Measurements from ENCODE around the gene FRMPD1.

Gene FRMPD1

DNA sequence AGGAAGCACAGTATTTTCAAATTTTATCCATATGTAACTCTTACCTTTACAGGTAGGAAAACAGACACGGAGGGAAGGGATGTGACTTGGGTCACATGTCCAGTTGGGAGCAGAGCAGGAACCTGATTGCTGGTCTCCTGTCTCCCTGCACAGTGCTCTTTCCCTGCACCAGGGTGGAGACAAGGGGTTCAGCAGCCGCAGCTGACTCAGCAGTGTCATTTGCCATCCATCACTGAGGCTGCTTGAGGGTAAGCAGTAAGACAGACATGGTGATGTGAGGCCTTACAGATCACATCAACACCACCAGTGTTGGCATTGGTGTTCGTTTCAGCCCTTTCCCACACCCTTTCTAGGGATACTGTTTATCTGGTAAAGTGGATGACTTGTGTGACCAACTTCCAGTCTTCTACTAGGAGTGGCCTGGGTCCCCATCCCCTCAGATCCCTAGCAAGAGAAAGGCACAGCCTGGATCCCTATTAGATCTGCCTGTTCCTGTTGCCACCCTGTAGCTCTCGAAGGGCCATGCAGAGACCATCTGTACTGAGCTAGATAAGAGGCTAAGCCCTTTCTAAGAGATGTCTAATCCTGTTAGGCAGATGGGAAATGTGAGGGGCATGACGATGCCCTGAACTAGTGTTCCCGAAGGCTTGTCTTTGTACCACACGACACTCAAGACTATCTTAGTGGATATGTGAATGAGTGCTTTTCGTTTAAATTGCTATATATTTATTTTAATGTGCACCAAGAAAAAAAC, 29.1 kb downstream of the FRMPD1 start:
- no peak for DNase-seq

DNA sequence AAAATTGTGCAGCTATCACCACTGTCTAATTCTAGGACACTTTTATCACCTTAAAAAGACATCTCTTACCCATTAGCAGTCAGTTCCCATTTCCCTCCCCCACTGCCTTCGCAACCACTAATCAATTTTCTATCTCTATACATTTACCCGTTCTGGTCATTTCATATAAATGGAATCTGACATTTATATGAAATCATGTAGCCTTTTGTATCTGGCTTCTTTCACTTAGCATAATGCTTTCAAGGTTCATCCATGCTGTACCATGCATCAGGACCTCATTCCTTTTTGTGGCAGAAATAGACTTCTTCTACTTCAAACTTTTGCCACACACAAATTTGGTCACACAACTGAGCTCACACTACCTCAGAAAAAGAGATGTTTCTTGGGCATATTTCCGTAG, 32.2 kb downstream of the FRMPD1 start:
- DNase-seq, result no peak

DNA sequence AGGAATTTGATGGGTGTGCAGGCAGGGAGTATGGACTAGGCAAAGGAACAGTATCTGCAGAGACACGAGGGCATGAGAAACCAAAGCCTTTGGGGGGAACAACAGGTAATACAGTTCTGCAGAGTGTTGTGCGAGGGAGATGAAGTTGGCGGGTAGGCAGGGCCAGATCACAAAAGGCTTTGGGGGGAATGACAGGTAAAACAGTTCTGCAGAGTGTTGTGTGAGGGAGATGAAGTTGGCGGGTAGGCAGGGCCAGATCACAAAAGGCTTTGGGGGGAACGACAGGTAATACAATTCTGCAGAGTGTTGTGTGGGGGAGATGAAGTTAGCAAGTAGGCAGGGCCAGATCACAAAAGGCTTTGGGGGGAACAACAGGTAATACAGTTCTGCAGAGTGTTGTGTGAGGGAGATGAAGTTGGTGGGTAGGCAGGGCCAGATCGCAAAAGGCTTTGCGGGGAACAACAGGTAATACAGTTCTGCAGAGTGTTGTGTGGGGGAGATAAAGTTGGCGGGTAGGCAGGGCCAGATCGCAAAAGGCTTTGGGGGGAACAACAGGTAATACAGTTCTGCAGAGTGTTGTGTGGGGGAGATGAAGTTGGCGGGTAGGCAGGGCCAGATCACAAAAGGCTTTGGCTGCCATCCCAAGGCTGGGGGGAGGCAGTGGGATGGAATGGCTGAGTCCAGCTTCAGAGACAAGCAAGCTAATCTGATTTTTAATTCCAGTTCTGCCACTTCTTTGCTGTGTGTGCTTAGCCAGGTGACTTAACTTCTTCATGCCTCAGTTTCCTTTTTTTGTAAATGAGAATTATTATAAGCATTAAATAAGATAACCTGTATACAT, 33.0 kb downstream of the FRMPD1 start:
- no peak for DNase-seq

DNA sequence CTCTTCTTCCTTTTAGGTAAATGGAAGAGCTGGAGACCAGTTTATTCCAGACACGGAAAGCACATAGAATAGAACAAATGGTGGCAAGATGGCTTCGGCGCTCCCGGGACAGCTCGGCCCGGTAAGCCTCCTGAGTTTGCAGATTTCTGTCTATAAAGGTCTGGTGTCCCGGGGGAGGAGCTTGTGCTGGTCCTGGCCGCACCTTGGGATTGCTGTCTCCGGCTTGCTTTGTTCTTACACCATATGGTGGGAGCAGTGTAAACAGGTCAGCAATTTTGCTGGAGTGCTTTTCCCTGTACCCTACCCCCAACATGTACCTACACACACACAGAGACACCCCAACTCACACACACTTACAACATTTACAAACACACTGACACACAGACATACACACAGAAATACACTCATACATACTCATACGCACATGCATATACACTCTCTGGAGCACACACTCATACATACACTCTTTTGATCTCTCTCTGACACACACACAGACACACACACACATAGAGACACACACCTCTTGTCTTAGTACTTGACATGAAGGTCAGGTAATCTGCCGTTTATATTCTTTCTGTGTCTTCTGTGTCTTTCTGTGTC, 42.0 kb downstream of the FRMPD1 start:
- DNase-seq, result no peak

DNA sequence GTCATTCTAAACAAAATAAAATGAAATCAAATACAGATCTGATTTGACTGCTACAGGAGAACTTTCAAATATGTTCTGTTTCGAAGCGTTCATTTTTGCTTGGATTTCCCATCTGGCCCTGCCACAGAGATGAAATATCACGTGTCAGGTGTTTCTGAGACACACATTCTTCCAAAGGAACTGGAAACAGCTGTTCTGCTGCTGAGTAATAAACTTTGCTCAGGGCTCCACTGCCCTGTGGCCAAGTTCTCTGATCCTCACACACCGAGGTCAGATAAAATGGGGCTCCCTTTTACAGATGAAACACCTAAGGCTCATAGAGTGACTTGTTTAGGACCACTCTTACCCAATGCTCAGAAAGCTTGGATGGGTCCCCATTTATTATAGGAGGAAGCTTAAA, 42.5 kb downstream of the FRMPD1 start:
- no peak for DNase-seq

DNA sequence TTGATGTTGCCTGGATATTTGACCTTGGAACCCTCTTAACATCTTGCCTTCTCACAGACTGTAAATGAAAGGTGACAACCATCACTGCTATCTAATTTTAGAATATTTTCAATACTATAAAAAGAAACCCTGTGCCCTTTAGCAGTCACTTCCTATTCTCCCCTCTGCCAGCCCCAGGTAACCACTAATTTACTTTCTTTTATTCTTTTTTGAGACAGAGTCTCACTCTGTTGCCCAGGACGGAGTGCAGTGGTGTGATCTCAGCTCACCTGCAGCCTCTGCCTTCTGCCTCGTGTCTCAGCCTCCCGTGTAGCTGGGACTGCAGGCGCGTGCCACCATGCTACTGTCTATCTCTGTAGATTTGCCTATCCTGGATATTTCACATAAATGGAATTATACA, 43.6 kb downstream of the FRMPD1 start:
- no peak for DNase-seq

DNA sequence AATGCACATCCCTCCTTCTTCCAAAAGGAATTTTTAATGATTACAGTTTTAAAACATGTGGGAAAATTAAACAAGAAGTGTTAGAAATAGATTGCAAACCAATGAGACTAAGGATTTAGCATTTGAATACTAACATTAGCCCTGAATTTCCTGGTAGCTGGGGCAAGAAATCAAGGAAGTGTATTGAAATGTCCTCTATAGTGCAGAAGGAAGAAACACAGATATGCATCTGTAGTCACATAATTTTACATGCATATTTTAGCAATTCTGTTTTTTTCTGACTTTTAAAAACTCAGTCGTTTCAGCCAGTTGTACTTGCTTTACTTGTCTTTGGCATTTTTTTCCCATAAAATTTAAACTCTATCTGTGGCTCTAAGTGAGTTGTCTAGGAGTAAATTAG, 45.8 kb downstream of the FRMPD1 start:
- no peak for DNase-seq

DNA sequence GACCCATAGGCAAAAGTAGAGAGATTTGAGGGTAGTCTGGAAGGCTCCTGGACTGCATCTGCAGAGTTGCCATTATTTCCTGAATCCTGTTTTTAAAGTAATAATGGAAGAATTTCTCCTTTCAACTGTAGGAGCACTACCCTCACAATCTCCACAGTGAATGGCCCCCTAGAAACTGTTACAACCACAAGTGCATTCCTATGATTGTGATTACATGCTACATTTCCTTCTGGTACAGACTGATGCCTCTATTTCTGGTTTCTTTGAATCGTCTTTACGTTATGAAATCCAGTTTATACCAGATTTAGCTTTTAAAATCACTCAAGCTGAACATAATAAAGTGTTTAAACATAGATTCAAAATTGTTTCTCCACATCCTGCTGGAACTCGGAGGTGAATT, 49.4 kb downstream of the FRMPD1 start:
- DNase-seq, result no peak

DNA sequence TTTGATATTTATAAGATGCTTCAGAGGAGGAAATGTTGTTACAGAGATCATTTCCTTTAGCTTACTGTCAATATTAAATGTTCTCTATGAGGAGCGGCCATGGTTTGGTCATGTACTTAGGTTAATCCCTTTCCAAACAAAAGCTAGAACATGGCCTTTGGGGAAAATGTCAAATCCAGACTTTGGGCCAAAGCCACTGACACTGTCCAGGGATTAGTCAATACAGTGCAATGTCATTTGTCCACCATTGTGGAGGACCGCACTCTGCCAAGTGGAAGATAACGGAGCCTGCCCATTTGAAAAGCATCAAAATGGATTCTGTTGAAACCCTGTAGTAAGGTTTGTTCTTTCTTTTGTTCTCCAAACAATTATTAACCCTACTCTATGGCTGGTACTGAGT, 50.1 kb downstream of the FRMPD1 start:
- no peak for DNase-seq

DNA sequence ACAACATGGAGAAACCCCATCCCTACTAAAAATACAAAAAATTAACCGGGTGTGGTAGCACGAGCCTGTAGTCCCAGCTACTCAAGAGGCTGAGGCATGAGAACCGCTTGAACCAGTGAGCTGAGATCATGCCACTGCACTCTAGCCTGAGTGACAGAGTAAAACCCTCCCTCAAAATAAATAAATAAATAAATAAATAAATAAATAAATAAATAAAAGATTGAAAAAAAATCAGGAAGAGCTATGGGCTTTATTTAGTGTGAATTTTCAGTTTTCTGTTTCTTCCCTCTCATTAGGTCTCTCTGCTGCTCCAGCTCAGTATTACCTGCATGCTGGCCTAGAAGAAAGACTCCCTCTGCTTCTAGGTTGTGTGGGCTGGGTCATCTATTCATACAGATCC, 55.0 kb downstream of the FRMPD1 start:
- no peak for DNase-seq

DNA sequence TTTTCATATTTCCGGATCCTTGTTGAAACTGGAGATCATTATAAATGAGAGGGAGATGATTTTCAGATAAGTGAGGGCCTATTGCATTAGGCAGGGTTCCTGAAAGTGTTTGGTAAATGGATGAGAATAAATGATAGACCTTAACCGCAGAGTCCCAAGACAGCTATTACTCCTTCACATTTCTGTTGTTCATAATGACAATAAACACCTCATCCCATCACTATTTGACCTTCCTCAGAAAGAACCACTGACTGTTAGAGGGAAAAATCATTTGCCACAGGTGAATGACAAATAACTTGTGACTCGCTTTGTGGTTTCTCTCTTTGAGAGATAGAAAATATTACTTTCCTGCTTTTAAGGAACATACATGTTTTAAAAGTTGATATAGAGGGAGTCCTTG, 55.5 kb downstream of the FRMPD1 start:
- no peak for DNase-seq

DNA sequence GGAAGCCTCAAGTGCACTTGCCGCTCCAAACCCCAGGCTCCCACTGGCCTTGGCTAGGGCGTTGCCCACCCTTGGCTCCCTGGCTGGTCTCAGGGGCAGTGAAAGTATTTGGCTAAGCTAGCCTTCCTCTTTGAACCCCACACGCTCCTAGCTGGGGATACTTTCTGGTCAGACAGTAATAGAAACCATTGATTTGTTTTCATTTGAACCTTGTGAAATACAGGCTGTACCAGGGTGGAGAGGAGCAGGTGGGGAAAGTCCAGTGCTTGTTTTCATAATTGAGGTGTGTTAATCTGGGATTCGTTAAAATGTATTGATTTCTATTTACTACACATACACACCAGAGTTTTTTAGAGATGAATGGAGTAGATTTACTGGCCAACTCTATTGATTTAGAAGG, 57.0 kb downstream of the FRMPD1 start:
- no peak for DNase-seq

DNA sequence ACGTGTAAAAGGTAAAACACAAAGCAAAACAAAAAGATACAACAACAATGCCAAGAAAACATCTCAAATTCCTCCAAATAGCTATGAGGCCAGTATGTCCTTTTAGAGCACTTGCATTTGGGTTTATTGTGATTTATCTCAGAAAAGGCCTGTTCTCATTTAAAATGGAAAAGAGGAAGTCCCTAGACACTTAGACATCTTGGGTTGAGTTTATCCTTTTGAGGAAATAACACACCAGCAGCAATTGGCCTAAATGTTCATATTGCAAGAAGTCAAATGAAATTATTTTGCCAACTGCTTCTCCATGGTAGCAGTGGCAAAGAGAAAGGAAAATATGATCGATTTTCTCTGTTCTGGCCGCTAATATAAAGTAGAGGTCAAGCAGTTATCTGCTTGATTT, 59.3 kb downstream of the FRMPD1 start:
- no peak for DNase-seq

DNA sequence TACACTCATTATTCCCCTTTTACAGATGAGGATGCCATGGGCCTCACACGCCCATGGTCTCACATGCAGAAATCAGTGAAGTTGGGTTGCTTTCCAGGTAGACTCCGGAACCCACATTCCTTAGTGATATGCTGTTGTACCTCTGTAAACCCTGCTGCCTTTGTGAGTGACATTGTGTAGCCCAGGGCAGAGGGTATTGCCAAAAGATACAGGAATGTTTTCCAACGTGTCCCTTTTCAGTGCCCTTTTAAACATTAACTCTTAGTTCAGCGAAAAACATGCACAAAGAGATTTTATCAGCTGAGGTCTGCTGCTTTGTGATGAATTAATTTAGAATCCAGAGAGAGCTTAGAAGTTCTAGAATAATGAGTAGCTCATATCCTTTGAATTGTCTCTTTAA, 64.5 kb downstream of the FRMPD1 start:
- DNase-seq, result no peak

DNA sequence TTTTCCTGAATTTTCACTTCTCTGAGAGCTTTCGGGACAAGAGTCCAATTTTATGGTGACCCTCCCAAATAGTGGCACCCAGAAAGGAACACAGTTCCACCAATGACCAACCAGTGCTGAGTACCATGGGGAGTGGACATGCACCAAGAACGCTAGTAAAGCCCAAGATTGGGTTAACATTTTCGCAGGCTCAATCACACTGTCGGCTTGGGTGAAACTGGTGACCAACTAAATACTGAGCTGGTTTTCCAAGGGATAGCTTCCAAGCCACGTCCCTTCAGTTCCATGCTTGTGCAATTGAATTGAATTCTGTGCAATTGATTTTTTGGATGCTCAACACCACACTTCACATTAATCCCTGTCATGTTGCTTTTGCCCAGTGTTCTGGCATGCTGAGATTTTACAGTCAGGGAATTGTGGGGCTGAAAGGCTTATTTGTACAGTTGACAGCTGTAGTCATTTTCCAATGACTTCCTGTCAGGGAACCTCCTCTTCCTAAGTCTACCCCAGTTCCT, 65.3 kb downstream of the FRMPD1 start:
- DNase-seq, result no peak

DNA sequence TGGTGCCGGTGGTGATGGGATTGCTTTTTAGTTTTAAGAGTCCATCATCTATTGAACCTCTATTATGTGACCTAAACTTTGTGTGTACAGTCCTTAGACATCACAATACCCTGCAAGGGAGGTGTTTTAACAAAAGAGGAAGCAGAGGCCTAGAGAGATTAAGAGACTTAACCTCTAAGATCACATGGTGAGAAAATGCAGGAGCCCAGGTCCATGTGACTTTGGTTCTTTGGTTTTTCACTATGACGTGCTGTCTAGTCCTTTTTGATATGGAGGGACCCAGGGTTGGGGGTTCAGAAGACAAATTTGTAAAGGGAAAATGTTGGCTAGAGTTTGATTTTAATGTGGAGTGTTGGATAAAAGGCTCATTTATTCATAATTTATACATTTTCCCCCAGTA, 68.8 kb downstream of the FRMPD1 start:
- DNase-seq, result no peak

DNA sequence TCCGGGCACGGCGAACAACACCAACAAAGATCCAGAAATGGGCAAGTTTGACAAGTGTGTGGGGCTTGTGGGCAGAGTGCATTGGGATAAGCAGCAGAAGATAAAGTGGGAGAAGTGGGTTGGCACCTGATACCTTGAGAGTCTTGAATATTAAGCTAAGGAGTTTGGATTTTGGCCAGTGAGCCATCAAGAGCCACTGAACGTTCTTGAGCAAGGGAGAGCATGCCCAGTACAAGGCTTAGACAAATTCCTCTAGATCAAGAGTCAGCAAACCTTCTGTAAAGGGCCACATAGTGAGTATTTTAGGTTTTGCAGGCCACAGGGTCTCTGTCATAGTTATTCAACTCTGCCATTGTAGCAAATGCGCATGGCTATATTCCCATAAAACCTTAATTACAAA, 76.3 kb downstream of the FRMPD1 start:
- DNase-seq, result no peak

DNA sequence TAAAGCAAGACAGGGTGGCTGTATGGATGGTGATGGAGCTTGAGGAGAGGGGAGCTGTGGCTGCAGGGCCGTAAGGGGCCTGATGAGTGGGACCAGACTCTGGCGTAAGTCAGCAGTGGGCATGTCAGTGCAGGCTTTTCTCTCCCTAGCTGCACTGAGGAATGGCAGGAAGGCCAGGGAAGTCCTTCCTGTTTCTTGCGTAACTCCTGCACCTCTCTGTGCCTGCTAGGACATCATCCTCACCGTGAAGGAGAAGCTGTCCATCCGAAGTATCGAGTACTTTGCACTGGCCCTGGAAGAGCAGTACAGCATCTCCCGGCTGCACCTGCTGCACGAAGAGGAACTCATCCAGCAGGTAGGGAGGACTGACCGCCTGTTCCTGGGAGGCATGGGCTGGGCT, 78.7 kb downstream of the FRMPD1 start:
- no peak for DNase-seq

DNA sequence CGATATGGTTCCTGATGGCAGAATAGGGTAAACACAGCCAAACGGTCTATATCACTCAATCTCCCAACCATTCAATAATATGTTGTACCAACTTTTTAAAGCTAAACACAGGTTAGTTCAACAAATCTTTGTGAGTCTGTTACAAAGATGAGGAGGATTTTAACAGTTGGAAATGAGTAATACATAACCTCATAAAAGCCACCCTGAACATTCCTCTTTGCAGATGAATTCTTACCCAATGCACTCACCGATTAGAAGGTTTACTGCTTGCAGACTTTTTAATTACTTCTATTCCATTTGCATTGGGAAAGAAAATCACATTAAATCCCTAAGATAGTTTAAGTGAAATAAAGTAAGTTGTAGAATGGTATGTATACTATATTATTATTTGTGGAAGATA, 79.5 kb downstream of the FRMPD1 start:
- no peak for DNase-seq

DNA sequence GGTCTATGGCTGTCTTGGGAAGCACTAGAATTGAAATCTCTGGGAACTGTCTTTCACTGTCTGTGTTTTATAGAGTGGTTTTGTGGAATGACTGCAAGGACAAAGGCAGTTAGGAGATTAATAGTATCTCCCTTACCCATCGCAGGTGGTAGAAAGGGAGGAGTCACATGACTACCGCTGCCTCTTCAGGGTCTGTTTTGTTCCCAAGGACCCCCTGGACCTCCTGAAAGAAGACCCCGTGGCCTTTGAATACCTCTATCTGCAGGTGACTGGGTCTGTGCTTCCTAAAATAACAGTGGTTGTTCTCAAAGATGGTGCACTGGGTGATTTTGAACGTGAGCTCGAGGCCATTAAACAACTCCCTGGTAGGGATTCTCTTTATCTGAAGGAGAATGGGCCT, 80.1 kb downstream of the FRMPD1 start:
- DNase-seq, result no peak

DNA sequence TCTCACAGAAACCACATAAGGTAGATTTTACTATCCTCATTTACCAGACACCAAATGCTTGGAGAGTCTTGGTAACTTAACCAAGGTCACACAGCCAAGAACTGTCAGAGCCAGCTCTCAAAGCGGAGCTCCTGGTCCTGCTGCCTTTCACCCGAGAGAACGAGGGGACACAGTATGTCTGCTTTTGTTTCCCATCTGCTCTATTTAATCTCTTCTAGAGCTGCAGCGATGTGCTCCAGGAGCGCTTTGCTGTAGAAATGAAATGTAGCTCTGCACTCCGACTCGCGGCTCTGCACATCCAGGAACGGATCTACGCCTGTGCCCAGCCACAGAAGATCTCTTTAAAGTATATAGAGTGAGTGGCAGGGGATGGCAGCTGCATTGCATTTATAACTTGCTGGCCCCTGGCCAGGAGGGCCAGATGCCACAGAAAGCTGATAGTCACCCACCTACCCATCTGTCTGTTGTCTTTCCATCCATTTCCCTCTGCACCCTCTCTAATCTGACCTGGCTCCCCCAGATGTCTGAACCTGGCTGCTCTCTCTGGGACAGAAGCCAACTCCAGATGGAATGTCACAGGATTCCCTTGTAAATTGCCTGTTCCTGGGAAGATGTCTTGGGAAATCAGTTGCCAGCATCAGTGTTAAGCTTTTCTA, 81.5 kb downstream of the FRMPD1 start:
- no peak for DNase-seq

DNA sequence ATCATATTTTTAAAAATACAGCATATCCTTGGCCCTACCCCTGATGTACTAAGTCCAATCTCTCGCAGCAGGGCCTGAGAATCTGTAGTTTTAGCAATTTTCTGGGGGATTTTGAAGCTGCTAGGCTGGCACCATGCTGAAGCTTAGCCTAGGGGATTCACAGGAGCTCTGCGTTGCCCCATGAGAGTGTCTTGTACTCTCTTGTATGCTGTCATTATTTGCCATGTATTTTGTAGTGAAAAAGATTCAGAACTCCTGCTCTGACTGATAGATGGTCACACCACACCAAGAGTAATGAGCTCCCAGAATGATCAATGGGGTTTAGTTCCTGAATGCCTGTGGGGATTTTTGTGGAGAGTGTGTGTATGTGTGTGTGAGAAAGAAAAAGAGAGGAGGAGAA, 82.2 kb downstream of the FRMPD1 start:
- no peak for DNase-seq

DNA sequence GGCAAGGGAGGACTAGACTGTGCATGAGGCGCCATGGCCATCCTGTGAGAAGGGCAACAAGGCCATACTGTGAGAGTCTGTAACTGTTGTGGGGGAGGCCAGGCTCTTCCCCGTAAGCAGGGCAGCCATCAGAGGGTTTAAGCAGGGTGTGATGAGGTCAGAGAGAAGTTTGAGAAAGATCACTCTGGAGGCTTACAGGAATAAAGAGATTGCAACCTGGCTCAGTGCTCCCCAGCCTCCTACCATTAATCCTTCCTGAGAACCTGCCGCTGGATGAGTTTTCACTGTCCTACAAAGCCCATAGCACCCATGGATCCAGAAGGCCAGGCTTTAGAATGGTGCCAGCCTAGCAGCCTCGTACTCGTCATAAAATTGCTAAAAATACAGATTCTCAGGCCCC, 88.5 kb downstream of the FRMPD1 start:
- DNase-seq, result no peak

All from NCI-H187 treated with DMSO at 0.1 percent for 48 hours (cell line).